IPS DF 4.7 (cell line): Measurements from ENCODE around the gene HLF.

Experiments
- DNase-seq: peaks from one replicate; pipeline ENCODE4 v3.0.0-alpha.2; 2013; ENCODE audit warnings: low spot score; ENCODE audit errors: extremely low read depth

HLF gene

DNA sequence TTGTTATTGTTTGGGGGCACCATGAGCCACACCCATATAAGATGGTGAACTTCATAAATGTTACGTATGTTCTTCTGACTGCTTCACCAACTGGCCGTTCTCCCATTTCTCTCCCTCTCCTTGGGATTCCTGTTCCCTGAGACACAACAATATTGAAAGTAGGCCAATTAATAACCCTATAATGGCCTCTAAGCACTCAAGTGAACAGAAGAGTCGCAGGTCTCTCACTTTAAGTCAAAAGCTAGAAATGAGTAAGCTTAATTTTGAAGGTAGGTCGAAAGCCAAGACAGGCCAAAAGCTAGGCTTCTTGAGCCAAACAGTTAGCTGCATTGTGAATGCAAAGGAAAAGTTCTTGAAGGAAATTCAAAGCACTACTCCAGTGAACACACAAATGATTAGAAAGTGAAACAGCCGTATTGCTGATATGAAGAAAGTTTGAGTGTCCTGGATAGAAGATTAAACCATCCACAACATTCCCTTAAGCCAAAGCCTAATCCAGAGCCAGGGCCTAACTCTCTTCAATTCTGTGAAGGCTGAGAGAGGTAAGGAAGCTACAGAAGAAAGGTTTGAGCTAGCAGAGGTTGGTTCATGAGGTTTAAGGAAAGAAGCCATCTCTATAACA, 25.8 kb downstream of the HLF start:
- DNase-seq = no peak

DNA sequence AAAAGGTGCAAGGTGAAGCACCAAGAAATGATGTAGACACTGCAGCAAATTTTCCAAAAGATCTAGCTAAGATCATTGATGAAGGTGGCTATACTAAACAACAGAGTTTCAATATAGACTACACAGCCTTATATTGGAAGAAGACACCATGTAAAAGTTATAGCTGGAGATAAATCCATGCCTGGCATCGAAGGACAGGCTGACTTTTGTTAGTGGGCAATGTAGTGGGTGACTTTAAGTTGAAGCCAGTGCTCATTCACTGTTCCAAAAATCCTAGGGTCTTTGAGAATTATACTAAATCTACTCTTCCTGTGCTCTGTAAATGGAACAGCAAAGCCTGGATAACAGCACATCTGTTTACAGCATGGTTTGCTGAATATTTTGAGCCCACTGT, 26.4 kb downstream of the HLF start:
- DNase-seq = no peak

DNA sequence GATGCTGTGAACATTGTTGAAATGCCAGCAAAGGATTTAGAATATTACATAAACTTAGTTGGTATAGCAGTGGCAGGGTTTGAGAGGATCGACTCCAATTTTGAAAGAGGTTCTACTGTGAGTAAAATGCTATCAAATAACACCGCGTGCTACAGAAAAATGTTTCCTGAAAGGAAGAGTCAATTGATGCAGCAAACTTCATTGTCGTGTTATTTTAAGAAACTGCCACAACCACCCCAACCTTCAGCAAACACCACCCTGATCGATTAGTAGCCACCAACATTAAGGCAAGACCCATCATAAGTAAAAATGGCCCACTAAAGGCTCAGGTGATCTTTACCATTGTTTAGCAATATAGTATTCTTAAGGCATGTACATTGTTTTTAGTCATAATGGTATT, 27.3 kb downstream of the HLF start:
- DNase-seq = no peak

DNA sequence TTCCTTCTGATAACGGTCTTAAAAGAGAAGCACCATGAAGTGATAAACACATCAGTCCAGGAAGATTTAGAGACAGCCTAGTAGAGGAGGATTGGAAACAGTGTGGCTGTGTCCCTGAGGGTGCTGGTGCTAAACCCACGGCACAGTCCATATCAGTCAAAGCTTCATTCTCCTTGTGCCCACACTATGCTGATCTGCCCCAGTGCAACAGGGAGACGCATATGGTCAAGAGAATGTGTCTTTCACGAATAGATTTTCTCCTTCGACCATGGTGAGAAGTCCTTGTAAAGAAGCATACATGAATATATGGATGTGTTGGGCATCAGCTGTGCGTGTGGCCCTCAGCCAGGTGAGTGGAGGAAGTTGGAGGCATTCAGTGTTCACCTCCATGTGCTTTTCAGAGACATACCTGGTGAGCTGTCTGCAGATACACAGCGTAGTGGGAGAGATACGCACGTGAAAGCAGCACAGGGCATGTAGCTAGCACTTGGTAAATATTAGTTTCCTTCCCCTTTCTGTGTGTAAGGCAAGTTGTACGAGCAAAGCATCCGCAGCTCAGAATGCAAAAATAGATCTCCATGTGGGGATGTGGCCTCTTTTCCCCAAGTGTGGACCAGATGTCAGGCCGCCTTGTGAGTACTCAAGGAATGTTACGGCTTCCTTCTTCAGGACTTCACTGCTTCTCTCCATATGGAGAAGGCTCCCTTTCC, 29.4 kb downstream of the HLF start:
- no peak for DNase-seq

DNA sequence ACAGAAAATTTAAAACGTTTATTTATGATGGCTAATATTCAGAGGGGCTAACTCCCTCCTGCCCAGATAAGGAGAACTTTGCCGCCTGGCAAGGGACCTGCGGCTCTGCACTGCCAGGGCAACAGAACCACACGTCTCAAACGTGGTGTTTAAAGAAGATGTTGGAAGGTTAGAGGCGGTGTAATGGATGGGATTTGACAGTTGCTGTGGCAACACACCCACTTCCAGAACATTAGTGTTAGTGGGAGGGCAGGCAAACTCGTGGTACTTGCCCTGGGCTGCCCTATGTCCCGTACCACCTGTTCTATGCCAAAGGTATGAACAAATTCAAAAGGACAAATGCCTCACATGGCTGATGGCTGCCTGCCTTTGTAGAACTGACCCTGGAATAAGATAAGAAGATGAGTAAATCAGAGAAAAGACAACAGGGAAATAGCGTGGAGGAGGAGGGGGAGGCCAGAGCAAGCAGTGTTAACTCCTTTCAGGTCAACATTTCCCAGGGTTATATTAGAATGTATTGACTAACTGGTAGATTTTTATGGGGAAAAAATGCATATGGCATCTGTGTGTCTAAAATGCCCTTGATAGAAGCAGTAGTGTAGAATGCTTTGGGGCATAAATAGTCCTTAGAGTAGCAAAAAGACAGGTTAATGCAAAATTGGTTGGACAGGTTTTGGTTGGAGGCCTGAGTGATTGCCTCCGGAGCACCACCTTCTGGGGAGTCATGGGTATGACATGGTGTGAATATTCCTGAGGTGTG, 30.8 kb downstream of the HLF start:
- peak; percentile 28 for DNase-seq

DNA sequence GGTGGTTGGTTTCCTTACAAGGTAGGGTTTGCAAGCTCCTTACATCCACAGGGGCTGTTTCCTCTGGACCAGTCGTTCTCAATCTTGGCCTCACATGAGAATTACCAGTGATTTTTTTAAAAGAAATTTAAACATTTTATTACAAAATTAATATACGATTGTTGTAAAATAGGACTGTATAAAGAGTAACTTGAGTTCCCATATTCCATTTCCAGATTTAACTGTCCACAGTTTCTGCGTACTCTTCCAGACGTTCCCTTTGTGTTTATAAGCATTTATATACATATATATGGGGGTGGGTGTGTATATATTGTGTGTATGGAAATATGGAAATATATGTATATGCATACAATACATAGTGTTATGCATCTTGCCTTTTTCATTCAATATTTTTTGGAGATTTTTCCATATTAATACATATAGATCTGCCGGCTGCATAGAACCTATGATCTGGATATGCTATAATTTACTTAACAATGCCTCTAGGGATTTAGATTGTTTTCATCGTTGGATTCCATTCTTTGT, 31.5 kb downstream of the HLF start:
- DNase-seq = no peak

DNA sequence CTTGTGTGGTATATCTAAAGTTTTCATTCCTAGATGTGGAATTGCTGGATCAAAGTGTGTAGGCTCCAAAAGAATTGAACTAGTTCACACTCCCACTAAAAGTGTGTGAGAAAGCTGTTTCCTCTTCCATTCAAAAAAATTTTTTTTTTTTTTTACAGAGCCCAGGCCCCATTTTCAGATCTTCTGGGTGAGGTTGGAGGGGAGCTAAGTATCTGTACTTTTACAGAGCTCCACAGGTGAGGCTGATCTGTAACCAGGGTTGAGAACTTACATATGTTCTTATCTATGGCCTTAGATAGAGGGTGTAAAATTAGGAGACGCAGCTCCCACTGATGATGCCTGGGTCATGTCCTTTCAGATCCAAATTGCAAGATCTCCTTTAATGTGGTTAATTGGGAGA, 31.9 kb downstream of the HLF start:
- no peak for DNase-seq

DNA sequence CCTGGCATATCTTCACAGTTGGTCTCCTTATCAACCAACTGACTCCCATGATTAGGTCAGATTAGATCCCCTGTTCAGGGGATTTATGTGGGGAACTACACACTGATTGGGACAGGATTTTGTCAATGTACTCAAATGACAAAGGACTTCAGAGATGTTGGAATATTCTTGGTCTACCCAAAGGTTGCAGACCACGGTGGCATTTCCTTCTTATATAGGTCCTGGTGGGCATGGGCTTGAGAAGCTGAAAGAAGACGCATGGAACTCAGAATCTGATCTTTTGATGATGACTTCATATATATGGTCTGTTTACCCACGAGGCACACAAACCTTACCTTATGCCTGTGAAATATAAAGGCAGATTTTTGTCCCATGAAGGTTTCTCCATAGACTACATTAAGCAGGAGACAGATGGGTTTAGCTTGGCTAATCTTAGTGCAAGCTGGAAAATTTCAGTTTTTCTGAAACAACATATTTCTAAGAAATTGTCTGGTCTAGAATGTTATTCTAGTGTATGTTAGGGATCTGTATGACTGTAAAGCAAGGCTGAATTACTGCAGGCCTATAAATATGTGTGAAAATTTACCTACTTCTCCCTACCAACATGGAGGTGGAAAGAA, 33.5 kb downstream of the HLF start:
- no peak for DNase-seq

DNA sequence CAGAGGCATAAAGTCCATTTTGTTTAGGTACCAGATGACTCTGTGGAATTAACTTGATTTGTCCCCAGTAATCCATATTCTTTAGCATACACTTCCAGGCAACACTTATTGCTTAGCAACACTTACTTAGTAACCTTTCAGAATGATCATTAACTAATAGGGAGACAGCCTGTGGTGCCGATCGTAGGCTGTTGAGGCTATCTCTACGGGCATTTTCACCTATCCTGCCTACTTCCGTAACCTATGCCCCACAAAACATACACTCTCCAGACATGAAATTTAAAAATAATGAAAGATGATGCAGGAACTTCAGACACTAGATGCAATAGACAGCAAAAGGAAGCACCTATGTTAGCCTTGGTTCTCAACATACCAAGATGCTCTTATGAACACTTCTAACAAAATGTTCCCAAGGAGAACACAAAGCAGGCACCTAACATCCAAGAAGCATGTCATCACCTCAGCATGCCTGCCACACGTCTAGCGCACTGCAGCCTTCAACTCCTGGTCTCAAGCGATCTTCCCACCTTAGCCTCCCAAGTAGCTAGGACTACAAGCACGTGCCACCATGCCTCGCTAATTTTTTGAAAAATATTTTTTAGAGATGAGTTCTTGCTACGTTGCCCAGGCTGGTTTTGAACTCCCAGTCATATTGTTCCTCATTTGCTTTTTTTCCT, 34.5 kb downstream of the HLF start:
- no peak for DNase-seq

DNA sequence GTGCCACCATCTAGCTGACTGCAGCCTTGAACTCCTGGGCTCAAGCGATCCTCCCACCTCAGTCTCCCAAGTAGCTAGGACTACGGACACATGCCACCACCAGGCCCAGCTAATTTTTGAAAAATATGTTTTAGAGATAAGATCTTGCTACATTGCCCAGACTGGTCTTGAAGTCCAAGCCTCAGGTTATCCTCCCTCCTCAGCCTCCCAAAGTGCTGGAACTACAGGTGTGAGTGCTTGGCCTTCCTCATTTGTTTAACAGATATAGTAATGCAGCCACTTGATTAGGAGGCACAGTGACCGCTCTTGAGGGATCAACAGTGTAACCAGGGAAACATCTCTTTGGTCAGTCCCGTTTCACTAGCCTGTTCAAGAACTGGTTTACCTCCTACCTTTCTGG, 35.1 kb downstream of the HLF start:
- DNase-seq = no peak

DNA sequence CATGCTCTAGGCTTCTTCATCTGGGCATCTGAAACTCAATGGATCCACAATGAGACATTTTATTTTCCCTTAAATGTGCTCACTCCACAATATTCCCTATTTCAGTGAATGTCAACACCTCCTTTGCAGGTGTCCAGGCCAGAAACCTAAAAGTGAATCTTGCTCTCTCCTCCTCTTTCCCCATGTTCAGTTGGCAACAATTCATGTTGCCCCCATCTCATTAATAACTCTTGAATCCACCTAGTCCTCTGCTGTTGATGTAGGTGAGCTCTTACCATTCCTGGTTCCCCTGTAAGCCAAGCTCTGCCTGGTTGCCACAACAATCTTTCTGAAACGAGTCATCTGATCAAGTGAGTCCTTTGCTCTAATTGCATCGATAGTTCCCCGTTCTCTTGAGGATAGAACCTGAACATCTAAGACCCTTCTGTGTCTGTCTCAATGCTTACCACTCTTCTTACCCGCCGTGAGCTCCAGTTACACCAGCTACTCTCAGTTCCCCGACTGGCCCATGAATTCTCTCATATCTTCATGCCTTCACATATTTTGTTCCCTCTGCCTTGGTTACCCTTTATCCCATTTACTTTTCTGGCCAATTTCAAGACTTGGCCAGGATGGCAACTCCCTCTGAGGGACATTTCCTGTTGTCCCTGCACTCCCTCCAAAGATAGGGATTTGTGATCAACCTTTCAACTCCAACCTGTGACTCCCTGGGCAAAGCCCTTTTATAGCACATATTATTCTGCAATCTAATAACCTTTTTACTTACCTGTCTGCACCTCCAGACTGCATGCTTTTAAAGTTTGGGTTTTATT, 35.9 kb downstream of the HLF start:
- no peak for DNase-seq

DNA sequence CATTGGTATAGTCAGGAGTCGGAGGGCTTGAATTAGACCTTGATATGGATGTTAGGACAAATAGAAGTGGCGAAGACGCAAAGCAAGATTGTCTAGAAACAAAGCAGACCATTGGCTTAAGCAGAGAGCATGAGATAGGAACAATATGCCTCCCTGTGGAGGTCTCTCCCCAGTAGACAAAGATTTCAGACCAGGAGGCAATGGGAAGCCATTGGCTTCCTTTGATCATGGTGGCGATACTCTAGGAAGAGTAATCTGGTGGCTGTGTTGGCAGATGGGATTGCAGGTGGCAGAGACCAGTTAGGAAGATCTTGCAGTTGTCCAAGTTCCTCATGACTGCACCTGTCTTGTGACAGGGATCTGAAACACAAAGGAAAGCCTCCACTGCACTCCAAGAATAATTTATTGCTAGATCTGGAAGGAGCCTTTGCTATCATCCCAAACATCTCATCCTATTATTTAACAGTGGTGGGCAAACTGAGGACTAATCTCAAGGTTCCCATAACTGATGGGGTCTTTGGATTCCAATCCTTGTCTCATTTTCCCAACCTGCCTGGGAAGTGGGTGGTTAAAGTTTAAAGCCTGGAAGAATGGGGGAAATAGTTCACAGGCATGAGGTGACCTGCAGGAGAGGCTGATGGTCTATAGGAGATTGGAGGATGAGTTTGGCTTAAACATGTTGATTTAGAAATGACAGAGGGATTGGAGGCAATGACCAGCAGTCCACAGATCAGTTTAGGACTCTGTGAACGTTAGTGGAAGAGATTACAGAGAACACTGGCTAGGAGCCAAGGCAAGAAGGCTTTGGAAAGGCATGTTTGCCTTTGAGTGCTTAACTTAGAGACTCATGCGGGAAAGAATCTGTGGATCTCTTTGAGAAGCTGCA, 37.0 kb downstream of the HLF start:
- no peak for DNase-seq

DNA sequence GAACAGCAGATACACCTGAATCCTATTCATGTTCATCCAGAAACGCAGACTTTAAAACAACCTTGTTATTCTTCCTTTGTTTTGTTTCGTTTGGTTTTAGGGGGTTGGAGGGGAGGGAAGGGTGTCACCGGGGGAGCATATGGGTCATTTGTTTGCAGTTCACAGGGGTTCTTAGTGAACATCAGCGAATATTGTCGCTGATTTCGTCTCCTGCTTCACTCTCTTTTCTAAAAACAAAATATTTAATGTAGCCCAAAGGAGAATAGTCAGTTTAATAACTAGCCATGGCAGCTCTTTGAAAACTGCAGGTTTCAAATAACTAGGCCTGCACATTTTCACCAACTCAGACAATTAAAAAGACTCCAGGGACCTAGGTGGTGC, 37.6 kb downstream of the HLF start:
- DNase-seq = no peak

DNA sequence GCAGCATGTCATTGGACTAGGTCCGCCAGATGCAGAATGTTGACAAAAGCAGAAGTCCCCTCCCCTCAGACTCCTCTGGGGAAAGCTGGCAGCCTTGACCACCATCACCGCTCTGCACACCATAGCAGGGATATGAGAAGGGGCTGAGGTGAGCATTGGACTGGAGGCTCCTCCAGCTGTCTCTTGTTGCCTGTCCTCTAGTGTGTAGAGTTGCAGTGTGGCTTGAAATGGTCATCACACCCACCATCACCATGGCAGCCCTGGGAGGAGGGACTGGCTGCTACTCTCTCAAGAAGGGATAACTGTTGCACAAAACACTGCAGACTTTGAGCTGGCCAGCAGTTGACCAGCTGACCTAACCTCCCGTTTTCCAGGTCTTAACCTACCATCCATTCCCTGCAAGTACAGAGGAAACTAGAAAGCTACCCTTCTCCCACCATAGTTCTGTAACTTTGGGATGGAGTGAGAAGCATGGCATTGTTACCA, 38.3 kb downstream of the HLF start:
- DNase-seq = no peak

DNA sequence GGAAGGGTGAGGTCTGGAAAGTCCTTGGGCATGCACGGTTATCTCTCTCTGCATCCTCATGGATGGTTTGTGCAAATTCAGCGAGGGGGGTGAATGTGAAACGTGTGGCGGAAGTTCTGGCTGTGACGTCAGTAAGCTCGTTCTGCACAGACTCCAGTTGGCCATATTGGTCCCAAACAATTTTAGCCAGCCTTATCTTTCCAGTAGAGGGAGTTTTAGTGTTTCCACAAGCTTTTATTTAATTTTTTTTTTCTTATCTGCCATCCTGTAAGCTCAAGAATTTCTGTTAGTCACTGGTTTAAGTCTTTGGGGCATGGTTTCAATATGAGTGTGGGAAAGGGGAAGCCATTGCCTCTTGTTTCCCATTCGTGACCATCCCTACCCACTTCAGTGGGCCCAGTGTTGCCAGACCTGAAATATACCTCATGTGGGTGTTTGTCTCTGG, 39.0 kb downstream of the HLF start:
- no peak for DNase-seq

DNA sequence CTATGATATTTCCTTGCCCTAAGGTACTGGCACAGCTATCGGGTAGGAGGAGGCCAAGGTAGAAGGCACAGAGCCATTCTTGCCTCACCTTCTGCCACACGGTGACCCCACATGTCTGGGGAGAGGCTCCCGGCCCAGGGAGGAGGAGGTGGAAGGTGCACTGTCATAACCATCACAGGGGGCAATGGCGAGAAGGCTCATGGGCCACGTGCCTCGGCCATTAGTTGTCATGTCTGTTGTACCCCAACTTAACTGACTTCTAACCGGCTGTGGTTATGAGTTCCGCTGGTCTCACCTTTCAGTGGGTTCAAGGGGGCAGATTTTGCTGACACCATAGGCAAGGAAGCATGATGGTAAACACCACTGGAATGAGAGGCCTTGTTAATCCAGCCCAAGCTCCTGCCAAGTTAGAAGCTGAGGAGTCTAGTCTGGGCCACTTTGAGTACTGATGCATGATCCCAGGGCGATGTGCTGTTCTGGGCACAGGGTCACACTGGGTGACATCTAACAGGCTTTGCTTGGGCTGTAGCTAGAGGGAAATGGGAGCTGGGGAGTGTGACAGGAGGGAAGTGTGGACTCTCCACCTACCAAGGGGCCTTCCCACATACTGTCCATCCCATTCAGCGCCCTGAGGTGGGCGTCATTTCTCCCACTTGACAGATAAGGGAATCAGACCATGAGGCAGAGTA, 39.6 kb downstream of the HLF start:
- DNase-seq = no peak

DNA sequence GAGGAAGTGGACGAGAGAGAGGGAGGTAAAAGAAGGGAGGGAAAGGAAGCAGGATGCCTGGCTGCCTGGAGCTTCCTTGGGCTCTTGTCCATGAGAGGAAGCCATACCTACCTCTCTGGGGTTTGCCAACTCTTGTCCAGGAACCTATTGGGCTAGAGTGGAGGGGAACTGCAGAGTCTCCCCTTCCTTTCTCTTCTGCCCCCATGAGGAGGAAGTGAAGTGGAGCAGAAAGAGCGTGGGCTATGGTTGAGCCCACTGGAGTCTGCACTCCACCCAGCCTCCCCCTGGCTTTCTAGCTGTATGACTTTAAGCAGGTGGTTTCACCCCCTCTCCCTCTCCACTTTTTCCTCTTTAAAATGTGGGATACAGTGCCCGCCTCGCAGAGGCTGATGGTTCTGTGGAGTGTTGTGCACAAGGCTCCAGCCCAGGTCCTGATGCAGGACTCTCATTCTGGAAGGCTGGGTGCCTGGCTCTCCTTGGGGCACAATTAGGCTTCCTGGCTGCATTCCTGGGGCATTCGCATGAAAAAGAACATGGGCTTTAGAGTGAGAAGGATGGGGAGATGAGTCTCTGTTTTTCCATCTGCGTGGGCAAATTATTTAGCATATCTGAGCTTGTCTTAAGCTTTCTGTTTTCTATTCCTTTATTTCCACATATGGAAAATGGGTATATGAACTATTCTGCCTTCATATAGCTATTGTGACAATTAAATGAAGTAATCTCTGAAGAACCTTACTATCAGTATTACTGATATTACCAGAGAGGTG, 40.7 kb downstream of the HLF start:
- DNase-seq = no peak

DNA sequence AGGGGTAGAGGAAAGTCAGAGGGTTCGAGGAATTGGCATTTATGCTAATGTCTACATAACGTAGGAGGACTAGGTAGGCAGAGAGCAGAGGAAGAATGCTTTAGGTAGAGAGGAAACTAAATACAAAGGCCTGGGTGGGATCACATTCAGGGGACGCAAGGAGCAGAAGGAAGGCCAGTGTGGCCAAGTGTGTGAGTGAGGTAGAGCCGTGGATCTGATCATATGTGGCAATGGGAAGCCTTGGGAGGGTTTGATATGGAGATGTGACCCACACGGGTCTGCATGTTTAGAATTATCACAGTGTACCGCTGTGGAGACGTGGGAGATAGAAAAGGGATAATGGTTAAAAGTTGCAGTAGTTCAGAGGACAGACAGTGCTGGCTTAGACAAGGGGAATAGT, 43.1 kb downstream of the HLF start:
- DNase-seq = no peak
